HG03025 (cell line): ENCODE measurements around the gene ERP29.
"Not testable (repeated sequence)": the region's sequence is repeated elsewhere in the genome, so short reads cannot be mapped to it uniquely, and the experiment has no call there.

ENCODE experiments used
- ATAC-seq: cut with Tn5 transposase; IDR thresholded peaks from one replicate; pipeline ENCODE4 v1.9.1; 2021; ENCODE audit warnings: mild to moderate bottlenecking, moderate library complexity; ENCODE audit not compliant: unreplicated experiment, low FRiP score

The ERP29 gene

DNA sequence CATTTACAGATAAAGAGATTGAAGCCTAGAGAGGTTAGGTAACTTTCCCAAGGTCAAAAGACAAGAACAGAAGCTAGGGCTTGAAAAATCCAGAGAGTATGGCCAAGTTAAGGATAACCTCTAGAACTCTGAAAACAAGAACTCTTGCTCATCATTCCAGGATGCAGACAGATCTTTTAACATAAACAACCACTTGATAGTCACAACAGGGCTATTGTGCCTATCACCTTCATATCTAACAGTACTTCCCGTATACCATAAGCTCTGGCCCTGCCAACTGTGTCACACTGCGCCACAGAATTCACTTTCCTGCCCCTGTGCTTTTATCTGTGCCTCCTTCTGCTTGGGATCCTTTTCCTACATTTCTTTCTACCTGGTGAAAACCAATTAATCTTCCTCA lies 18.2 kb downstream of the ERP29 start:
- no peak for ATAC-seq

DNA sequence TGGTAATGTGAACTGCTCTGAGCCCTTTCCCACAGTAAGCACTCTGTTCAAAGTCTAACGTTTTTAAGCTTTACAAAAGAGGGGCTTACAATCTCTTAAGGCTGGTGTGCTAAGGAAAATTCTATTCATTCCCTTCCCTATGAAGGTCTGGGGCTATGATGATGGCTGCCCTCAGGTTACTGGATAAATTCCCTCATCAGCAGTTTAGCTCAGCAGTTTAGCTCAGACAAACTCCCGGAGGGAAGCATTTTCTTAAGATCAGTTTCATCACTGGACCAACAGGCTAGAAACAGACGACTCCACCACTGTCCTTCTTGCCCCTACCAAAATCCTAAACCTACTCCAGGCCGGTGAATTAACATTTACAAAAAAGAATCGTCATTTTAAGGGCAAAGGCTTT lies 19.1 kb downstream of the ERP29 start:
- no peak for ATAC-seq

DNA sequence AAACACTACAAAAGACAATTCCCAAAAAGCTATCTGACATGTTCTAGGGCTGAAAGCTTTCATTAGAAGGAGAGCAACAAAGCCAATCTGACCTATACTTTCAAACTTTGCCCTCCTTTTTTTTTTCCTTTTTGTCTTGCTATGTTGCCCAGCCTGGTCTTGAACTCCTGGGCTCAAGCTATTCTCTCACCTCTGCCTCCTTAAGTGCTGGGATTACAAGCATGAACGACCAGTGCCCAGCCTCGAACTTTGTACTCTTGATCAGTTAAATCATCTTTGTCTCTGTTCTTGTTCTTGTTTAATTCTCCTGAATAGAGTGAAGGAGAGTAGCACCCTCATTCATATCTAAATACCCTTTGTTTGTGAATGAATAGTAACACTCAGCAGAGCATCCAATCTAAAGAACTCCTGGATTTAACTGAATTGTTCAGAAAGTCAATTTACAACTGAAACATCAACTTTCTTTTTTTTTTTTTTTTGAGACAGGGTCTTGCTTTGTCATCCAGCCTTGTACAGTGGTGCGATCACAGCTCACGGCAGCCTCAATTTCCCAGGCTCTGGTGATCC lies 22.1 kb downstream of the ERP29 start:
- no peak for ATAC-seq

DNA sequence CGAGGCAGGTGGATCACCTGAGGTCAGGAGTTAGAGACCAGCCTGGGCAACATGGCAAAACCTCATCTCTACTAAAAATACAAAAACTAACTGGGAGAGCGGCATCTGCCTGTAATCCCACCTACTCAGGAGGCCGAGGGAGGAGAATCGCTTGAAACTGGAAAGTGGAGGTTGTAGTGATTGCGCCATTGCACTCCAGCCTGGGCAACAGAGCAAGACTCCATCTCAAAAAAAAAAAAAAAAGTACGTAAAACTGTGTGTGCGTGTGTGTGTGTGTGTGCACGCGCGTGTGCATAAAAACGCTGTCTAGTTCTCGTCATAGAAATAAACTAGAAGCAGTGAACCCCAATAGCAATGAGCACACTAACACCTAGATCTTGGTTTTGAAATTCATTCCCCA lies 23.4 kb downstream of the ERP29 start:
- ATAC-seq, result not testable (repeated sequence)

DNA sequence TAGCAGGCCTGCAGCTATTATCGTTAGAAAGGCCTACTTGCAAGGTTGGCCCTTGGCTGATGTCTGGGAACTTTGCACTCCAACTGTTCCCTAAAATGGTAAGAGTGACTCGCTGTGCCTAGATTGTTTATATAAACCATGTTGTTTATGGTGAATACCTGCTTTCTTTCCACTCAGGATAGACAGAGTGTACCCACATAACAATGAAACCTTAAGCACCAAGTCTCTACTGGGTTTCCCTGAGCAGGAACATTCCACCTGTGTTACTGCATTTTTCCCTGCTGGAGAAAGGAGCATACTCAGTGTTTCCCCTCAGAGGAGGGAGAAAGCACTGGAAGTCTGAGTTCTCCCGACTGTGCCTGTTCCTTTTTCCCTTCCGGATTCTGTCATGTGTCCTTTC lies 32.8 kb downstream of the ERP29 start:
- ATAC-seq, result no peak

DNA sequence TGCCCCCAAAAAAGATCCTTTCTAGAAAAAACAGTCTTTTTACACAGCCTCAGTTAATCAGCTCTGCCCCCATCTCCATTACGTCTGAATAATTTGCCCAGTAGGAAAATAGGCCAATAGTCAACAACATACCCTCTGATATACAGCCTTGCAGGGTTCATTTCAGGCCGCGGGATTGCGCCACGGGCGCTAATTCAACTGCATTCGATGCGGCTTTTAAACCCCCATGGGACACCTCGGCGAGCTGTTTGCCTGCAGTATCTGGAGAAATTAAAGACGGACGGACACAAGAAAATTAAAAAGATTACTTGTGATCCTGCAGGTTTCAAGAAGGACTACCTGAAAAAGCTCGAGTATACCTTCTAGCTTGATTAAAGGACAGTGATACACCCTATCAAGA lies 36.1 kb downstream of the ERP29 start:
- no peak for ATAC-seq

DNA sequence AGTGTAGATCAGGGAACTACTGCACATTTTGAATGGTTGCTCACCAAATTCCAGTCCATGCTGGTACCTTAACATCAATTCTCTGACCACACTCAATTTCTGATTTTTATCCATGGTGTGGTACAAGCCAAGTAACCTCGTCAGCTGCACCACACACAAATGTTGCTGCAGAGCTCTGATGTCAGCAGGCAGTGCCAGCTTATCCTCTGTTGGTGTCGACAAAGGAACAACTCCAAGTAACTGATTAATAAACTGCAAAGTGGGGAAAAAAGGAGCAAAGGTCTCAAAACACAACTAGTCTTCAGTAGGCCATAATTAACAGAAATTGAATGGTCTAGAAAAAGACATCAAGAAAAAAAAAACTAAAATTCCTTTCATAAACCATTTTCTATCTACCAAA lies 47.9 kb downstream of the ERP29 start:
- ATAC-seq, result no peak

DNA sequence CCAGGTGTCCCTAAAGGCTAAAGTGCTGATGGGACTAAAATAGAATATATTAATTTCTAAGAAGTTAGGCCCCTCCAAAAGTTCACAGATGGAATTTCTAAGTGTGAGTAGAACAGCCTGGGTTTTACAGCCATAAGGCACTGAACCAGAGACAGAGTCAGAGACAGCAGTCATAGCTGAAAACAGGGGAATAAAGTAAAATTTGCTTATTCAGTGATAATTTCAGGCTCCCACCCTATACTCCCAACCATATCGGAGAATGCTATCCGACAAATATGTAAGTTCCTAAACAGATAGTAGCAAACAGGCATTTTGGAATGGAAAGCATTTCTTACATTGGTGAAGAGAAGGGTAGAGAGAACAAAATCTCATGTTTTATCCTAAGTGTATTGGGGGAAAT lies 50.0 kb downstream of the ERP29 start:
- no peak for ATAC-seq

DNA sequence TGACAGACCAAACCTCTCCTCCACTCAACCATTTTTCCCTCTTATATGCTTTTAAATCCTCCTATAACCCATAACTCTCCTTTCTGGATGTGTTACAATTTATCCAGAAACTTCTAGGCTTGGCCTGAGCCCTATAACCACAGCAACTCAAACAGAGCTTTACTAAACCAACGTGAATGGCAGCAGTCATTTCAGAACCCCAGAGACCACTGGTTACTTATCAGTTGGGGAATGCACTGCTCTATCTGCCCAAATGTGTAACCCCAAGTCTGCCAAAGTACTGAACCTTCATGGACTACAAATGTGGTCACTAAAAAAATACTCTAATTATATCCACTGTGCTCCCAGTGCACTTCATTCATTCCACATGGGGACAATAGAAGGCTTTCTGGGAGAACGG lies 53.3 kb downstream of the ERP29 start:
- ATAC-seq, result no peak
